HEK293 (cell line): ENCODE measurements around the gene NFKBIL1.

Experiments used
- FEZF1 ChIP-seq: fragments of 450-650 bp; formaldehyde crosslinking; IDR thresholded peaks from 2 replicates; pipeline ENCODE4 v1.5.1; 2016; ENCODE audit warnings: missing biosample characterization, missing genetic modification characterization
- GLI4 ChIP-seq: fragments of 450-650 bp; formaldehyde crosslinking; IDR thresholded peaks from 2 replicates; pipeline ENCODE4 v1.5.1; 2016; ENCODE audit warnings: missing biosample characterization, missing genetic modification characterization
- HOXD13 ChIP-seq: sonication (generic); formaldehyde crosslinking; IDR thresholded peaks from 2 replicates; pipeline ENCODE4 v1.8.0; 2022; ENCODE audit warnings: missing genetic modification reagents, borderline replicate concordance
- KLF1 ChIP-seq: fragments of 450-650 bp; formaldehyde crosslinking; IDR thresholded peaks from 2 replicates; pipeline ENCODE4 v1.5.1; 2016; ENCODE audit warnings: missing biosample characterization, missing genetic modification characterization
- KLF7 ChIP-seq: fragments of 450-650 bp; formaldehyde crosslinking; IDR thresholded peaks from 2 replicates; pipeline ENCODE4 v1.5.1; 2016; ENCODE audit warnings: missing biosample characterization, missing genetic modification characterization, borderline replicate concordance
- MZF1 ChIP-seq: fragments of 450-650 bp; formaldehyde crosslinking; IDR thresholded peaks from 2 replicates; pipeline ENCODE4 v1.5.1; 2017; ENCODE audit warnings: missing biosample characterization, missing genetic modification characterization, borderline replicate concordance
- REPIN1 ChIP-seq: fragments of 450-650 bp; formaldehyde crosslinking; IDR thresholded peaks from 2 replicates; pipeline ENCODE4 v1.5.1; 2017; ENCODE audit warnings: missing biosample characterization, missing genetic modification characterization, low read depth
- YY2 ChIP-seq: fragments of 450-650 bp; formaldehyde crosslinking; IDR thresholded peaks from 2 replicates; pipeline ENCODE4 v1.5.1; 2016; ENCODE audit warnings: missing biosample characterization, missing genetic modification characterization
- ZBTB17 ChIP-seq: fragments of 450-650 bp; formaldehyde crosslinking; IDR thresholded peaks from 2 replicates; pipeline ENCODE4 v1.5.1; 2016; ENCODE audit warnings: missing biosample characterization, missing genetic modification characterization
- ZBTB20 ChIP-seq: fragments of 450-650 bp; formaldehyde crosslinking; IDR thresholded peaks from 2 replicates; pipeline ENCODE4 v1.5.1; 2016; ENCODE audit warnings: missing biosample characterization, missing genetic modification characterization
- ZFP3 ChIP-seq: fragments of 450-650 bp; formaldehyde crosslinking; IDR thresholded peaks from 2 replicates; pipeline ENCODE4 v1.5.1; 2016; ENCODE audit warnings: low read depth, missing biosample characterization, missing genetic modification characterization
- ZFP41 ChIP-seq: fragments of 450-650 bp; formaldehyde crosslinking; IDR thresholded peaks from 2 replicates; pipeline ENCODE4 v1.5.1; 2016; ENCODE audit warnings: missing biosample characterization, missing genetic modification characterization, borderline replicate concordance
- ZIC2 ChIP-seq: fragments of 450-650 bp; formaldehyde crosslinking; IDR thresholded peaks from 2 replicates; pipeline ENCODE4 v1.5.1; 2016; ENCODE audit warnings: missing biosample characterization, missing genetic modification characterization
- ZNF112 ChIP-seq: fragments of 450-650 bp; formaldehyde crosslinking; IDR thresholded peaks from 2 replicates; pipeline ENCODE4 v1.5.0; 2017; ENCODE audit warnings: missing biosample characterization, missing genetic modification characterization
- ZNF19 ChIP-seq: fragments of 450-650 bp; formaldehyde crosslinking; IDR thresholded peaks from 2 replicates; pipeline ENCODE4; 2016; ENCODE audit warnings: missing biosample characterization, missing genetic modification characterization, low read depth
- ZNF23 ChIP-seq: fragments of 450-650 bp; formaldehyde crosslinking; IDR thresholded peaks from 2 replicates; pipeline ENCODE4 v1.5.1; 2016; ENCODE audit warnings: missing biosample characterization, missing genetic modification characterization, borderline replicate concordance
- ZNF248 ChIP-seq: fragments of 450-650 bp; formaldehyde crosslinking; IDR thresholded peaks from 2 replicates; pipeline ENCODE4 v1.5.1; 2017; ENCODE audit warnings: missing biosample characterization, missing genetic modification characterization
- ZNF350 ChIP-seq: fragments of 450-650 bp; formaldehyde crosslinking; IDR thresholded peaks from 2 replicates; pipeline ENCODE4 v1.5.0; 2017; ENCODE audit warnings: missing biosample characterization, mild to moderate bottlenecking, missing genetic modification characterization
- ZNF37A ChIP-seq: fragments of 450-650 bp; IDR thresholded peaks from 2 replicates; pipeline ENCODE4 v1.5.1; 2018; ENCODE audit warnings: missing biosample characterization, missing genetic modification characterization
- ZNF433 ChIP-seq: fragments of 450-650 bp; formaldehyde crosslinking; IDR thresholded peaks from 2 replicates; pipeline ENCODE4 v1.5.1; 2016; ENCODE audit warnings: missing biosample characterization, missing genetic modification characterization, low read depth
- ZNF544 ChIP-seq: fragments of 450-650 bp; formaldehyde crosslinking; IDR thresholded peaks from 2 replicates; pipeline ENCODE4 v1.5.0; 2017; ENCODE audit warnings: missing biosample characterization, missing genetic modification characterization
- ZNF571 ChIP-seq: fragments of 450-650 bp; formaldehyde crosslinking; IDR thresholded peaks from 2 replicates; pipeline ENCODE4 v1.5.0; 2017; ENCODE audit warnings: missing biosample characterization, missing genetic modification characterization
- ZNF629 ChIP-seq: fragments of 450-650 bp; formaldehyde crosslinking; IDR thresholded peaks from 2 replicates; pipeline ENCODE4 v1.5.1; 2017; ENCODE audit warnings: missing biosample characterization, missing genetic modification characterization
- ZNF664 ChIP-seq: fragments of 450-650 bp; formaldehyde crosslinking; IDR thresholded peaks from 2 replicates; pipeline ENCODE4 v1.5.1; 2016; ENCODE audit warnings: missing biosample characterization, missing genetic modification characterization
- ZNF830 ChIP-seq: fragments of 450-650 bp; IDR thresholded peaks from 2 replicates; pipeline ENCODE4 v1.5.0; 2018; ENCODE audit warnings: missing biosample characterization, missing genetic modification characterization, low read depth, mild to moderate bottlenecking, moderate library complexity
- ZSCAN16 ChIP-seq: fragments of 450-650 bp; formaldehyde crosslinking; IDR thresholded peaks from 2 replicates; pipeline ENCODE4 v1.5.1; 2016; ENCODE audit warnings: missing biosample characterization, missing genetic modification characterization
- ZXDB ChIP-seq: fragments of 450-650 bp; formaldehyde crosslinking; IDR thresholded peaks from 2 replicates; pipeline ENCODE4 v1.5.1; 2016; ENCODE audit warnings: missing biosample characterization, missing genetic modification characterization
- TF ChIP-seq, protein P1 (sequence below): fragments of 450-650 bp; formaldehyde crosslinking; IDR thresholded peaks from 2 replicates; pipeline ENCODE4 v1.5.1; 2016; ENCODE audit warnings: missing biosample characterization, missing genetic modification characterization
- TF ChIP-seq, protein P2 (sequence below): fragments of 450-650 bp; formaldehyde crosslinking; IDR thresholded peaks from 2 replicates; pipeline ENCODE4 v1.5.1; 2016; ENCODE audit warnings: missing biosample characterization, missing genetic modification characterization
- TF ChIP-seq, protein P3 (sequence below): fragments of 450-650 bp; formaldehyde crosslinking; IDR thresholded peaks from 2 replicates; pipeline ENCODE4 v1.5.1; 2016; ENCODE audit warnings: missing biosample characterization, missing genetic modification characterization
- TF ChIP-seq, protein P4 (sequence below): fragments of 450-650 bp; formaldehyde crosslinking; IDR thresholded peaks from 2 replicates; pipeline ENCODE4 v1.5.1; 2016; ENCODE audit warnings: missing biosample characterization, missing genetic modification characterization
- TF ChIP-seq, protein P5 (sequence below): fragments of 450-650 bp; formaldehyde crosslinking; IDR thresholded peaks from 2 replicates; pipeline ENCODE4 v1.5.1; 2016; ENCODE audit warnings: missing biosample characterization, missing genetic modification characterization

NFKBIL1 gene

DNA sequence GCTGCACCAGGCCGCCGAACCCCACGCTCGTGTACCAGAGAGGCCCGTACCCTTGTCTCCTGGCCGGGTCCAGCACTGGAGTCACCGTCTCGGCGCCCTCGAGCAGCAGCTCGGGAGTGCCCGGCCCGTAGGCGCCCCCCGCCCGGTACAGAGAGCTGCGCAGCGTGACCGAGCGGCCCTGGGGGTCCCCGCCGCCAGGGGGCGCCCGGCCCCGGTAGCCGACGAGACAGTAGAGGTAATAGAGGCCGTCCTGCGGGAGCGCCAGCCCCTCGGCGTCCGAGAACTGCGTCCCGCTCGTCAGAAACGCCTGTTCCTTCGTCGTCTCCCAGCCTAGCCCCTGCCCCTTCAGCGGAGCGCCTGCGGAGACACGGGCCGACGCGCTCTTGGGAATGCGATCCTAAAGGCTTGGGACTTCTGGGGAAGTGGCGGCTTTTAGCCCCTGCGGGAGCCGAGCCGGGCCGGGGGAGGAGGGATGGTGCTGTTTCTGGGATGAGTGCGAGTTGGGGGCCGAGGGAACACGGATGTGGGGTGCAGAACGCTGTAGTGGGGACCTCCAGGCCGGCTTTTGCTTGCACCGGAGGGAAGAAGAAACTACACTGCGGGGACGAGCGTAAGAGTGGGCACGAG lies 33.5 kb downstream of the NFKBIL1 start (continued):
- TF ChIP-seq ZFP41 (tag by site-specific recombination): no peak
- TF ChIP-seq ZSCAN16 (tag by site-specific recombination): no peak
- peak; percentile 65 for TF ChIP-seq ZNF629 (tag by site-specific recombination)
- TF ChIP-seq ZNF19 (tag by site-specific recombination): no peak
- TF ChIP-seq, protein P1, sequence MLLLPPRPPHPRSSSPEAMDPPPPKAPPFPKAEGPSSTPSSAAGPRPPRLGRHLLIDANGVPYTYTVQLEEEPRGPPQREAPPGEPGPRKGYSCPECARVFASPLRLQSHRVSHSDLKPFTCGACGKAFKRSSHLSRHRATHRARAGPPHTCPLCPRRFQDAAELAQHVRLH: no peak
- no peak for TF ChIP-seq REPIN1 (tag by site-specific recombination)
- TF ChIP-seq ZNF433 (tag by site-specific recombination): no peak
- peak; percentile 61 for TF ChIP-seq ZIC2 (tag by site-specific recombination)
- TF ChIP-seq, protein P2, sequence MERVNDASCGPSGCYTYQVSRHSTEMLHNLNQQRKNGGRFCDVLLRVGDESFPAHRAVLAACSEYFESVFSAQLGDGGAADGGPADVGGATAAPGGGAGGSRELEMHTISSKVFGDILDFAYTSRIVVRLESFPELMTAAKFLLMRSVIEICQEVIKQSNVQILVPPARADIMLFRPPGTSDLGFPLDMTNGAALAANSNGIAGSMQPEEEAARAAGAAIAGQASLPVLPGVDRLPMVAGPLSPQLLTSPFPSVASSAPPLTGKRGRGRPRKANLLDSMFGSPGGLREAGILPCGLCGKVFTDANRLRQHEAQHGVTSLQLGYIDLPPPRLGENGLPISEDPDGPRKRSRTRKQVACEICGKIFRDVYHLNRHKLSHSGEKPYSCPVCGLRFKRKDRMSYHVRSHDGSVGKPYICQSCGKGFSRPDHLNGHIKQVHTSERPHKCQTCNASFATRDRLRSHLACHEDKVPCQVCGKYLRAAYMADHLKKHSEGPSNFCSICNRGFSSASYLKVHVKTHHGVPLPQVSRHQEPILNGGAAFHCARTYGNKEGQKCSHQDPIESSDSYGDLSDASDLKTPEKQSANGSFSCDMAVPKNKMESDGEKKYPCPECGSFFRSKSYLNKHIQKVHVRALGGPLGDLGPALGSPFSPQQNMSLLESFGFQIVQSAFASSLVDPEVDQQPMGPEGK (tag by site-specific recombination): peak; percentile 59
- no peak for TF ChIP-seq ZNF37A (tag by site-specific recombination)
- no peak for TF ChIP-seq ZBTB20 (tag by site-specific recombination)
- no peak for TF ChIP-seq ZNF23
- TF ChIP-seq ZNF544 (tag by site-specific recombination): no peak
- no peak for TF ChIP-seq ZFP3 (tag by site-specific recombination)
- TF ChIP-seq KLF7 (tag by site-specific recombination): no peak
- TF ChIP-seq ZXDB (tag by site-specific recombination): peak; percentile 87
- TF ChIP-seq ZNF664: no peak
- TF ChIP-seq, protein P3, sequence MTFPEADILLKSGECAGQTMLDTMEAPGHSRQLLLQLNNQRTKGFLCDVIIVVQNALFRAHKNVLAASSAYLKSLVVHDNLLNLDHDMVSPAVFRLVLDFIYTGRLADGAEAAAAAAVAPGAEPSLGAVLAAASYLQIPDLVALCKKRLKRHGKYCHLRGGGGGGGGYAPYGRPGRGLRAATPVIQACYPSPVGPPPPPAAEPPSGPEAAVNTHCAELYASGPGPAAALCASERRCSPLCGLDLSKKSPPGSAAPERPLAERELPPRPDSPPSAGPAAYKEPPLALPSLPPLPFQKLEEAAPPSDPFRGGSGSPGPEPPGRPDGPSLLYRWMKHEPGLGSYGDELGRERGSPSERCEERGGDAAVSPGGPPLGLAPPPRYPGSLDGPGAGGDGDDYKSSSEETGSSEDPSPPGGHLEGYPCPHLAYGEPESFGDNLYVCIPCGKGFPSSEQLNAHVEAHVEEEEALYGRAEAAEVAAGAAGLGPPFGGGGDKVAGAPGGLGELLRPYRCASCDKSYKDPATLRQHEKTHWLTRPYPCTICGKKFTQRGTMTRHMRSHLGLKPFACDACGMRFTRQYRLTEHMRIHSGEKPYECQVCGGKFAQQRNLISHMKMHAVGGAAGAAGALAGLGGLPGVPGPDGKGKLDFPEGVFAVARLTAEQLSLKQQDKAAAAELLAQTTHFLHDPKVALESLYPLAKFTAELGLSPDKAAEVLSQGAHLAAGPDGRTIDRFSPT (tag by site-specific recombination): no peak
- TF ChIP-seq ZNF571: no peak
- no peak for TF ChIP-seq HOXD13 (CRISPR knock-in tag)
- TF ChIP-seq ZBTB17 (tag by site-specific recombination): peak; percentile 75
- no peak for TF ChIP-seq ZNF830
- TF ChIP-seq GLI4 (tag by site-specific recombination): 0 out of 2 replicates have a peak, but pooled peaks have one; percentile 18
- TF ChIP-seq MZF1: no peak
- no peak for TF ChIP-seq FEZF1 (tag by site-specific recombination)
- TF ChIP-seq, protein P4, sequence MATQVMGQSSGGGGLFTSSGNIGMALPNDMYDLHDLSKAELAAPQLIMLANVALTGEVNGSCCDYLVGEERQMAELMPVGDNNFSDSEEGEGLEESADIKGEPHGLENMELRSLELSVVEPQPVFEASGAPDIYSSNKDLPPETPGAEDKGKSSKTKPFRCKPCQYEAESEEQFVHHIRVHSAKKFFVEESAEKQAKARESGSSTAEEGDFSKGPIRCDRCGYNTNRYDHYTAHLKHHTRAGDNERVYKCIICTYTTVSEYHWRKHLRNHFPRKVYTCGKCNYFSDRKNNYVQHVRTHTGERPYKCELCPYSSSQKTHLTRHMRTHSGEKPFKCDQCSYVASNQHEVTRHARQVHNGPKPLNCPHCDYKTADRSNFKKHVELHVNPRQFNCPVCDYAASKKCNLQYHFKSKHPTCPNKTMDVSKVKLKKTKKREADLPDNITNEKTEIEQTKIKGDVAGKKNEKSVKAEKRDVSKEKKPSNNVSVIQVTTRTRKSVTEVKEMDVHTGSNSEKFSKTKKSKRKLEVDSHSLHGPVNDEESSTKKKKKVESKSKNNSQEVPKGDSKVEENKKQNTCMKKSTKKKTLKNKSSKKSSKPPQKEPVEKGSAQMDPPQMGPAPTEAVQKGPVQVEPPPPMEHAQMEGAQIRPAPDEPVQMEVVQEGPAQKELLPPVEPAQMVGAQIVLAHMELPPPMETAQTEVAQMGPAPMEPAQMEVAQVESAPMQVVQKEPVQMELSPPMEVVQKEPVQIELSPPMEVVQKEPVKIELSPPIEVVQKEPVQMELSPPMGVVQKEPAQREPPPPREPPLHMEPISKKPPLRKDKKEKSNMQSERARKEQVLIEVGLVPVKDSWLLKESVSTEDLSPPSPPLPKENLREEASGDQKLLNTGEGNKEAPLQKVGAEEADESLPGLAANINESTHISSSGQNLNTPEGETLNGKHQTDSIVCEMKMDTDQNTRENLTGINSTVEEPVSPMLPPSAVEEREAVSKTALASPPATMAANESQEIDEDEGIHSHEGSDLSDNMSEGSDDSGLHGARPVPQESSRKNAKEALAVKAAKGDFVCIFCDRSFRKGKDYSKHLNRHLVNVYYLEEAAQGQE: no peak
- TF ChIP-seq ZNF350: no peak
- TF ChIP-seq, protein P5, sequence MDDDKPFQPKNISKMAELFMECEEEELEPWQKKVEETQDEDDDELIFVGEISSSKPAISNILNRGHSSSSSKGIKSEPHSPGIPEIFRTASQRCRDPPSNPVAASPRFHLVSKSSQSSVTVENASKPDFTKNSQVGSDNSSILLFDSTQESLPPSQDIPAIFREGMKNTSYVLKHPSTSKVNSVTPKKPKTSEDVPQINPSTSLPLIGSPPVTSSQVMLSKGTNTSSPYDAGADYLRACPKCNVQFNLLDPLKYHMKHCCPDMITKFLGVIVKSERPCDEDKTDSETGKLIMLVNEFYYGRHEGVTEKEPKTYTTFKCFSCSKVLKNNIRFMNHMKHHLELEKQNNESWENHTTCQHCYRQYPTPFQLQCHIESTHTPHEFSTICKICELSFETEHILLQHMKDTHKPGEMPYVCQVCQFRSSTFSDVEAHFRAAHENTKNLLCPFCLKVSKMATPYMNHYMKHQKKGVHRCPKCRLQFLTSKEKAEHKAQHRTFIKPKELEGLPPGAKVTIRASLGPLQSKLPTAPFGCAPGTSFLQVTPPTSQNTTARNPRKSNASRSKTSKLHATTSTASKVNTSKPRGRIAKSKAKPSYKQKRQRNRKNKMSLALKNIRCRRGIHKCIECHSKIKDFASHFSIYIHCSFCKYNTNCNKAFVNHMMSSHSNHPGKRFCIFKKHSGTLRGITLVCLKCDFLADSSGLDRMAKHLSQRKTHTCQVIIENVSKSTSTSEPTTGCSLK (tag by site-specific recombination): no peak
- no peak for TF ChIP-seq KLF1 (tag by site-specific recombination)
- TF ChIP-seq ZNF248 (tag by site-specific recombination): no peak
- no peak for TF ChIP-seq YY2
- TF ChIP-seq ZNF112 (tag by site-specific recombination): no peak
